ENCODE data around the gene UST.

GRCh38 chr6:148868901-148869300, 122.1 kb downstream of the UST start:
- no peak for TF ChIP-seq CTCF (IDR thresholded peaks at IDR 0.05)
- no peak for TF ChIP-seq POLR2A (IDR thresholded peaks at IDR 0.05)
